Calu3 (cell line): ENCODE data around the gene MINDY4. TPM values are rescaled to one million over a fixed set of nuclear protein-coding genes. Genes with fewer than 3 reads are reported as not detected.

ENCODE experiments used
- BruUV-seq: library from RNA; stranded (reverse); fragments of 400-500 nt; replicated peaks from 2 replicates; lab custom pipeline; 2021; lab: Mats Ljungman, UMichigan
- CTCF ChIA-PET: fragments of 300-600 bp; sonication (Branson Sonifier 250); formaldehyde crosslinking; loops from one replicate; lab custom pipeline; 2022; ENCODE audit warnings: antibody characterized with exemption; lab: Charles Lee
- DNase-seq: peaks from one replicate; pipeline ENCODE4 v3.0.0; 2022
- H3K27ac Mint-ChIP-seq: one replicate; pipeline ENCODE4 v1.8.0; 2022; ENCODE audit warnings: mixed read lengths; ENCODE audit not compliant: unreplicated experiment
- H3K27me3 Mint-ChIP-seq: one replicate; pipeline ENCODE4 v1.8.0; 2022; ENCODE audit warnings: mixed read lengths; ENCODE audit not compliant: unreplicated experiment
- H3K36me3 Mint-ChIP-seq: one replicate; pipeline ENCODE4 v1.8.0; 2022; ENCODE audit warnings: mild to moderate bottlenecking, moderate library complexity, mixed read lengths; ENCODE audit not compliant: insufficient read depth, unreplicated experiment
- H3K4me1 Mint-ChIP-seq: one replicate; pipeline ENCODE4 v1.8.0; 2022; ENCODE audit warnings: mild to moderate bottlenecking, low read depth, mixed read lengths; ENCODE audit not compliant: unreplicated experiment
- H3K4me3 Mint-ChIP-seq: one replicate; pipeline ENCODE4 v1.8.0; 2022; ENCODE audit warnings: mild to moderate bottlenecking, low read depth, moderate library complexity, mixed read lengths; ENCODE audit not compliant: unreplicated experiment
- H3K9me3 Mint-ChIP-seq: one replicate; pipeline ENCODE4 v1.8.0; 2022; ENCODE audit warnings: low read depth, mixed read lengths; ENCODE audit not compliant: unreplicated experiment
- CTCF ChIP-seq: fragments of 200-600 bp; IDR thresholded peaks from one replicate; pipeline ENCODE4 v1.8.0; 2022; ENCODE audit warnings: antibody characterized with exemption; ENCODE audit not compliant: unreplicated experiment
- intact Hi-C: fragments of 100-400 bp; cut with micrococcal nuclease; formaldehyde crosslinking; loops from one replicate; pipeline ENCODE4 v1.10.0; 2022; ENCODE audit not compliant: unreplicated experiment
- total RNA-seq: library from RNA; stranded (reverse); gene quantifications from 2 replicates; pipeline ENCODE4 v1.2.3, GENCODE V29; 2022

Gene MINDY4
- total RNA-seq, 1 experiment from 2014 or later = 12.4 TPM

GRCh38 chr7:30906515-30907240, 135.5 kb downstream of the MINDY4 start:
- H3K27ac Mint-ChIP-seq = no peak overlapping the region
- intact Hi-C loops = no loop called here
- CTCF ChIA-PET = interaction anchor here (1.2 to 2.8 kb wide), 2 partner anchors 26 to 32 kb away, joined by 3 to 9 read pairs; no protein-coding TSS in a partner anchor
- no peak for TF ChIP-seq CTCF
- no peaks in the 10 kb centered on the region for H3K27me3 Mint-ChIP-seq
- no peak overlapping the region for H3K4me3 Mint-ChIP-seq
- no peaks in the 10 kb centered on the region for H3K36me3 Mint-ChIP-seq
- no peaks in the 10 kb centered on the region for H3K9me3 Mint-ChIP-seq
- no peak for DNase-seq
- BruUV-seq = no TSS peak
- H3K4me1 Mint-ChIP-seq = peaks cover 16% of the 10 kb centered on the region

- no TSS peak for BruUV-seq
- CTCF ChIA-PET = interaction anchor here (2.8 kb wide), 1 partner anchor 31 kb away, joined by 9 read pairs; no protein-coding TSS in a partner anchor
Observed at GRCh38 chr7:30907527-30908267, 136.5 kb downstream of the MINDY4 start.

GRCh38 chr7:30908681-30909080, 137.5 kb downstream of the MINDY4 start:
- H3K36me3 Mint-ChIP-seq = peaks cover 4% of the 10 kb centered on the region
- no peak for TF ChIP-seq CTCF
- intact Hi-C loops = no loop called here
- no peak overlapping the region for H3K4me3 Mint-ChIP-seq
- no peak overlapping the region for H3K27ac Mint-ChIP-seq
- H3K27me3 Mint-ChIP-seq = no peaks in the 10 kb centered on the region
- CTCF ChIA-PET = interaction anchor here (0.7 kb wide), 1 partner anchor 118 kb away, joined by 3 read pairs; no protein-coding TSS in a partner anchor
- no TSS peak for BruUV-seq
- no peaks in the 10 kb centered on the region for H3K9me3 Mint-ChIP-seq
- peaks cover 32% of the 10 kb centered on the region for H3K4me1 Mint-ChIP-seq
- no peak for DNase-seq

More at GRCh38 chr7:30907527-30908267, 136.5 kb downstream of the MINDY4 start:
- intact Hi-C loops = no loop called here
- Mint-ChIP-seq H3K9me3 (no peaks in the 10 kb centered on the region), H3K27ac (no peak overlapping the region), H3K27me3 (no peaks in the 10 kb centered on the region), H3K36me3 (no peaks in the 10 kb centered on the region), H3K4me1 (peaks cover 22% of the 10 kb centered on the region), H3K4me3 (no peak overlapping the region)
- TF ChIP-seq CTCF = no peak
- DNase-seq = no peak

- TF ChIP-seq CTCF = no peak
Observed at GRCh38 chr7:30909431-30909830, 138.2 kb downstream of the MINDY4 start.

More at GRCh38 chr7:30909431-30909830, 138.2 kb downstream of the MINDY4 start:
- DNase-seq = no peak
- CTCF ChIA-PET = interaction anchor here (0.6 kb wide), 1 partner anchor 12 kb away, joined by 3 read pairs; no protein-coding TSS in a partner anchor
- Mint-ChIP-seq H3K36me3 (peaks cover 4% of the 10 kb centered on the region), H3K4me1 (peaks cover 39% of the 10 kb centered on the region), H3K27ac (no peak overlapping the region), H3K4me3 (no peak overlapping the region), H3K27me3 (no peaks in the 10 kb centered on the region), H3K9me3 (no peaks in the 10 kb centered on the region)
- no TSS peak for BruUV-seq
- intact Hi-C loops = no loop called here
